ENCODE measurements around the gene SIDT1.

- TF ChIP-seq CTCF (IDR thresholded peaks at IDR 0.05): no peak
- TF ChIP-seq SMAD3 (CRISPR knock-in tag; IDR thresholded peaks at IDR 0.05; ENCODE audit: borderline replicate concordance): no peak
- TF ChIP-seq TP53 (CRISPR knock-in tag; IDR thresholded peaks at IDR 0.05): no peak
- TF ChIP-seq E2F1 (CRISPR knock-in tag; IDR thresholded peaks at IDR 0.05): no peak
- no peak for TF ChIP-seq ZNF121 (CRISPR knock-in tag; IDR thresholded peaks at IDR 0.05)
- TF ChIP-seq RORB (CRISPR knock-in tag; IDR thresholded peaks at IDR 0.05): no peak
- TF ChIP-seq FOXP1 (CRISPR knock-in tag; IDR thresholded peaks at IDR 0.05; ENCODE audit: borderline replicate concordance): no peak
These were observed 145.4 kb downstream of the SIDT1 start for GRCh38 chr3:113677737-113678136.
